ENCODE results near the gene DSE. TPM values are rescaled to one million over a fixed set of nuclear protein-coding genes. Genes with fewer than 3 reads are reported as not detected.
"Not testable (repeated sequence)": the region's sequence is repeated elsewhere in the genome, so short reads cannot be mapped to it uniquely, and the experiment has no call there.

DSE gene
- total RNA-seq, 1 experiment from 2014 or later: 9.8 TPM

- no peaks in the 10 kb centered on the region for H3K79me2 ChIP-seq (ENCODE audit: low read length)
- H3K27ac ChIP-seq (ENCODE audit: low read length): no peak overlapping the region
- ATAC-seq: no peak
- H4K20me1 ChIP-seq (ENCODE audit: low read length): no peaks in the 10 kb centered on the region
- ChIA-PET CTCF (no interaction called here), POLR2A (ENCODE audit: unreplicated experiment) (no interaction called here)
- no peaks in the 10 kb centered on the region for H3K4me1 ChIP-seq (ENCODE audit: insufficient read depth, low read length)
- no peak overlapping the region for H3K4me3 ChIP-seq (ENCODE audit: low read length)
- no peaks in the 10 kb centered on the region for H3K36me3 ChIP-seq (ENCODE audit: low read depth, low read length)
- no peaks in the 10 kb centered on the region for H3K9me3 ChIP-seq (ENCODE audit: low read length)
- H2AFZ ChIP-seq (ENCODE audit: low read length): no peak overlapping the region
- BruUV-seq (replicated peaks): no TSS peak
- no peaks in the 10 kb centered on the region for H3K27me3 ChIP-seq (ENCODE audit: low read length)
- intact Hi-C loops (cut with micrococcal nuclease): no loop called here
- H3K4me2 ChIP-seq (ENCODE audit: low read length): no peak overlapping the region
- DNase-seq: no peak
- TF ChIP-seq EZH2phosphoT487 (IDR thresholded peaks at IDR 0.05; ENCODE audit: borderline replicate concordance, low read length) (no peak), EZH2 (IDR thresholded peaks at IDR 0.05; ENCODE audit: low read length, unreplicated experiment) (no peak)
- TF ChIP-seq, protein P1, sequence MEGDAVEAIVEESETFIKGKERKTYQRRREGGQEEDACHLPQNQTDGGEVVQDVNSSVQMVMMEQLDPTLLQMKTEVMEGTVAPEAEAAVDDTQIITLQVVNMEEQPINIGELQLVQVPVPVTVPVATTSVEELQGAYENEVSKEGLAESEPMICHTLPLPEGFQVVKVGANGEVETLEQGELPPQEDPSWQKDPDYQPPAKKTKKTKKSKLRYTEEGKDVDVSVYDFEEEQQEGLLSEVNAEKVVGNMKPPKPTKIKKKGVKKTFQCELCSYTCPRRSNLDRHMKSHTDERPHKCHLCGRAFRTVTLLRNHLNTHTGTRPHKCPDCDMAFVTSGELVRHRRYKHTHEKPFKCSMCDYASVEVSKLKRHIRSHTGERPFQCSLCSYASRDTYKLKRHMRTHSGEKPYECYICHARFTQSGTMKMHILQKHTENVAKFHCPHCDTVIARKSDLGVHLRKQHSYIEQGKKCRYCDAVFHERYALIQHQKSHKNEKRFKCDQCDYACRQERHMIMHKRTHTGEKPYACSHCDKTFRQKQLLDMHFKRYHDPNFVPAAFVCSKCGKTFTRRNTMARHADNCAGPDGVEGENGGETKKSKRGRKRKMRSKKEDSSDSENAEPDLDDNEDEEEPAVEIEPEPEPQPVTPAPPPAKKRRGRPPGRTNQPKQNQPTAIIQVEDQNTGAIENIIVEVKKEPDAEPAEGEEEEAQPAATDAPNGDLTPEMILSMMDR (conservative IDR thresholded peaks at IDR 0.05; ENCODE audit: low read depth, low read length): no peak
- no peaks in the 10 kb centered on the region for H3F3A ChIP-seq (ENCODE audit: low read length, unreplicated experiment)
- no peaks in the 10 kb centered on the region for H3K9me2 ChIP-seq (replicated peaks; ENCODE audit: low read length)
- no peak overlapping the region for H3K9ac ChIP-seq (ENCODE audit: low read length)
Measured at GRCh38 chr6:116338943-116339342, 31.8 kb upstream of the DSE start.

DNA sequence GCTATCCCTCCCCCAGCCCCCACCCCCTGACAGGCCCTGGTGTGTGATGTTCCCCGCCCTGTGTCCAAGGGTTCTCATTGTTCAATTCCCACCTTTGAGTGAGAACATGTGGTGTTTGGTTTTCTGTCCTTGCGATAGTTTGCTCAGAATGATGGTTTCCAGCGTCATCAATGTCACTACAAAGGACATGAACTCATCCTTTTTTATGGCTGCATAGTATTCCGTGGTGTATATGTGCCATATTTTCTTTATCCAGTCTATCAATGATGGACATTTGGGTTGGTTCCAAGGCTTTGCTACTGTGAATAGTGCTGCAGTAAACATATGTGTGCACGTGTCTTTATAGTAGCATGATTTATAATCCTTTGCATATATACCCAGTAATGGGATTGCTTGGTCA lies 30.1 kb upstream of the DSE start:
- H3K9me3 ChIP-seq (ENCODE audit: low read length); ATAC-seq; H3K4me3 ChIP-seq (ENCODE audit: low read length); H3K4me1 ChIP-seq (ENCODE audit: insufficient read depth, low read length); H4K20me1 ChIP-seq (ENCODE audit: low read length); H3K27ac ChIP-seq (ENCODE audit: low read length); H3K79me2 ChIP-seq (ENCODE audit: low read length); H3F3A ChIP-seq (ENCODE audit: low read length, unreplicated experiment); H2AFZ ChIP-seq (ENCODE audit: low read length); DNase-seq; BruUV-seq (replicated peaks); H3K9me2 ChIP-seq (replicated peaks; ENCODE audit: low read length); H3K36me3 ChIP-seq (ENCODE audit: low read depth, low read length); H3K4me2 ChIP-seq (ENCODE audit: low read length); H3K27me3 ChIP-seq (ENCODE audit: low read length); CTCF ChIA-PET; POLR2A ChIA-PET (ENCODE audit: unreplicated experiment); intact Hi-C loops (cut with micrococcal nuclease); H3K9ac ChIP-seq (ENCODE audit: low read length): not testable (repeated sequence)

- H3K36me3 ChIP-seq (ENCODE audit: low read depth, low read length): no peaks in the 10 kb centered on the region
- ChIA-PET POLR2A (ENCODE audit: unreplicated experiment) (no interaction called here), CTCF (no interaction called here)
- no peaks in the 10 kb centered on the region for H3F3A ChIP-seq (ENCODE audit: low read length, unreplicated experiment)
- no peak overlapping the region for H2AFZ ChIP-seq (ENCODE audit: low read length)
- no peaks in the 10 kb centered on the region for H3K4me1 ChIP-seq (ENCODE audit: insufficient read depth, low read length)
- H4K20me1 ChIP-seq (ENCODE audit: low read length): no peaks in the 10 kb centered on the region
- H3K4me2 ChIP-seq (ENCODE audit: low read length): no peak overlapping the region
- intact Hi-C loops (cut with micrococcal nuclease): no loop called here
- no peak for ATAC-seq
- no peaks in the 10 kb centered on the region for H3K9me3 ChIP-seq (ENCODE audit: low read length)
- TF ChIP-seq EZH2phosphoT487 (IDR thresholded peaks at IDR 0.05; ENCODE audit: borderline replicate concordance, low read length) (no peak), EZH2 (IDR thresholded peaks at IDR 0.05; ENCODE audit: low read length, unreplicated experiment) (no peak)
- TF ChIP-seq, protein P1 (conservative IDR thresholded peaks at IDR 0.05; ENCODE audit: low read depth, low read length): no peak
- no peak overlapping the region for H3K27ac ChIP-seq (ENCODE audit: low read length)
- H3K9ac ChIP-seq (ENCODE audit: low read length): no peak overlapping the region
- no peaks in the 10 kb centered on the region for H3K27me3 ChIP-seq (ENCODE audit: low read length)
- BruUV-seq (replicated peaks): no TSS peak
- no peaks in the 10 kb centered on the region for H3K9me2 ChIP-seq (replicated peaks; ENCODE audit: low read length)
- no peak overlapping the region for H3K4me3 ChIP-seq (ENCODE audit: low read length)
- DNase-seq: no peak
- H3K79me2 ChIP-seq (ENCODE audit: low read length): no peaks in the 10 kb centered on the region
Measured at GRCh38 chr6:116349216-116349615, 21.5 kb upstream of the DSE start.

All from PC-3 (cell line).